Rectal smooth muscle tissue (tissue), 1 donor: ENCODE data around the gene ZNF345.
A peak's percentile ranks its signal among the peaks of the same experiment; 100 is the strongest.

Experiments used
- H3K27ac ChIP-seq: one replicate; pipeline ENCODE4 v1.7.0; 2013; ENCODE audit warnings: low read depth, low read length, inconsistent platforms
- H3K27me3 ChIP-seq: one replicate; pipeline ENCODE4 v1.7.0; 2013; ENCODE audit warnings: low read length; ENCODE audit not compliant: control insufficient read depth, insufficient read depth
- H3K36me3 ChIP-seq: one replicate; pipeline ENCODE4 v1.7.0; 2013; ENCODE audit warnings: low read length; ENCODE audit not compliant: control insufficient read depth, insufficient read depth
- H3K4me1 ChIP-seq: one replicate; pipeline ENCODE4 v1.7.0; 2013; ENCODE audit warnings: low read length; ENCODE audit not compliant: control insufficient read depth, insufficient read depth
- H3K4me3 ChIP-seq: one replicate; pipeline ENCODE4 v1.7.0; 2013; ENCODE audit warnings: low read length
- H3K9ac ChIP-seq: one replicate; pipeline ENCODE4 v1.7.0; 2013; ENCODE audit warnings: low read length

The ZNF345 gene

DNA sequence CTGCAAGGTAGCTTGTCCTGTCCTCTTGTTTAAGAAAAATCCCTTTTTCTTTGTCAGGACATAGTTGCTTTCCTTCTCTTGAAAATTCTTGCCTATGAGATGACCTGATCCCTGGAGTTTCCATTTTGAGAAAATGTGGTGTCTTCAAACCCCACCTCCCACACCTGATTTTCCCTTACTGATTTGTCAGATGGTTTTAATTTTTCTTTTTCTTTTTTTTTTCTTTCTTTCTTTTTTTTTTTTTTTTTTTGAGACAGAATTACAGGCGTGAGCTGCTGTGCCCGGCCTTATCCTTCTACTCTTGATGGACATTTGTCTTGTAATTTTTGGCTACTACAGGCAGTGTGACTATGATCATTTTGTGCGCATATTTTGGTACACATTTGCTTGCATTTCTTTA, 1.2 kb downstream of the ZNF345 start:
- Histone ChIP-seq H3K4me3 (peak overlapping the region; percentile 94), H3K4me1 (peaks cover 2% of the 10 kb centered on the region), H3K36me3 (peaks cover 2% of the 10 kb centered on the region), H3K9ac (no peak overlapping the region), H3K27ac (no peak overlapping the region), H3K27me3 (no peaks in the 10 kb centered on the region)

- no peak overlapping the region for H3K27ac ChIP-seq
- H3K27me3 ChIP-seq = no peaks in the 10 kb centered on the region
- H3K36me3 ChIP-seq = peaks cover 34% of the 10 kb centered on the region
- H3K9ac ChIP-seq = no peak overlapping the region
- H3K4me1 ChIP-seq = no peaks in the 10 kb centered on the region
- H3K4me3 ChIP-seq = peak overlapping the region; percentile 11
These were observed 26.6 kb downstream of the ZNF345 start for GRCh38 chr19:36876993-36877938.

- H3K9ac ChIP-seq = no peak overlapping the region
- H3K27me3 ChIP-seq = no peaks in the 10 kb centered on the region
- H3K4me3 ChIP-seq = no peak overlapping the region
- peaks cover 38% of the 10 kb centered on the region for H3K36me3 ChIP-seq
- no peaks in the 10 kb centered on the region for H3K4me1 ChIP-seq
- no peak overlapping the region for H3K27ac ChIP-seq
These were observed 41.2 kb downstream of the ZNF345 start for GRCh38 chr19:36891768-36892357.

DNA sequence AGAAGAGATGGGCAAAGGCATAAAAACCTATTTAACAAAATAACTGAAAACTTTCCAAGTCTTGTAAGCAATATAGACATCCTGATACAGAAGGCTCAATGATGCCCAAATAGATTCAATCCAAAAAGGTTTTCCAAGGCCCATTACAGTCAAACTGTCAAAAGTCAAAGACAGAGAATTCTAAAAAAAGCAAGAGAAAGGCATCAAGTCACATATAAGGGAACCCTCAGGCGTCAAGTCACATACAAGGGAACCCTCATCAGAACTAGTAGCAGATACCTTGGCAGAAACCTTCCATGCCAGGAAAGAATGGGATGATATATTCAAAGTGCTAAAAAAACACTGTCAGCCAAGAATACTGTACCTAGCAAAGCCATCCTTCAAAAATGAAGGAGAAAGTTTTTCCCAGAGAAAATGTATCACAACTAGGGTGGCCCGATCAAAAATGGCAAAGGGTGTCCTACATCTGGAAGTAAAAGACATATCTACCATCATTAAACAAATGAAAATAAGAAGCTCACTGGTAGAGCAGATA, 44.2 kb downstream of the ZNF345 start:
- H3K27ac ChIP-seq = no peak overlapping the region
- no peak overlapping the region for H3K9ac ChIP-seq
- H3K36me3 ChIP-seq = peaks cover 37% of the 10 kb centered on the region
- no peaks in the 10 kb centered on the region for H3K4me1 ChIP-seq
- peak overlapping the region; percentile 24 for H3K4me3 ChIP-seq
- no peaks in the 10 kb centered on the region for H3K27me3 ChIP-seq

DNA sequence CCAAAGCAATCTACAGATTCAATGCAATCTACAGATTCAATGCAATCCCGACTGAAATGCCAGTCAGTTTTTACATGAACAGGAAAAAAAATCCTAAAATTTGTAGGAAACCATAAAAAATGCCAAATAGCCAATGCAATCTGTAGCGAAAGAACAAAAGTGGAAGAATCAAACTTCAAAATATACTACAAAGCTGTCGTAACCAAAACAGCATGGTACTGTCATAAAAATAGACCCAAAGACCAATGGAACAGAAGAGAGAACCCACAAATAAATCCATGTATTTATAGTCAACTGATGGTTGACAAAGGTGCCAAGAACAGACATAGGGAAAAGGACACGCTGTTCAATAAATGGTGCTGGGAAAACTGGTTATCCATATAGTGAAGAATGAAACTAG, 47.7 kb downstream of the ZNF345 start:
- Histone ChIP-seq H3K9ac (no peak overlapping the region), H3K27ac (no peak overlapping the region), H3K4me1 (no peaks in the 10 kb centered on the region), H3K36me3 (peaks cover 15% of the 10 kb centered on the region), H3K4me3 (no peak overlapping the region), H3K27me3 (no peaks in the 10 kb centered on the region)

DNA sequence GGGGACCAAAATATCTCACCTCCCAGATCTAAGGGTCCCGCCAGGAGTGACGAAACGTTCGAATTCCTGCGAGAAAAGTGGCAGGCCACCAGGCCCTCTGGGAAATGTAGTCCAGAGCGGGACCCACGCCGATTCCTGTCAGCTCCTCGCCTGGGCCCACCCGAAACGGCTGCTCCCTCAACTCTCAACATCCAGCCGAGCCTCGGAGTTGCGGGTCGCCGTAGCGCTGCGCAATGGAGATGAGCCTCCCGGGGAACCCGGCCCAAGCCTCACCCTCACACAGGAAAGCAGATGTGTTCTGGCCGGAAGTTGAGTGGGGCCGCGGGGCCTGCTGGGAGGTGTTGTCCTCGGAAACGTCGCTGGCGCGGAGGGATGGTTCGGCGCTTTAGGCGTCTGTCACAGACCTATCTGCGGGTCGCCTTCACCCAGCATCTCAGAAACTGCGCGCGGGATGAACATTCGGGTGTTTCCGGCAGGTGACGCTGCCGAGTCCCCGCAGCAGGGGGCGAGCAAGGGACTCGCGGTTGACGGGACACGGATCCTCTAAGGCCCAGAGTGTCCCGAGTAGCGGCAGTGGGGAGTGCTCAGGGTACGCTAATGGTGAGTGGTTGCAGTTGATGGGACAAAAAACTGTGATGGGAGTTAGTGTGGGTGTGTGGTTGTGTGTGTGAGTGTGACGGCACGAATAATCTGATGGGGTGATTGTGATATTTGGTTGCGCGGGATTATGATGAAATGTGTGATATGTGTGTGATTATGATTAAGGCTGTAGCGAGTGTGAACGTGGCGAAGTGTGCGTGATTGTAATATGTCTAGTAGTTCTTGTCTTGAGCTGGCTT, 65.5 kb downstream of the ZNF345 start, which contains the start of the genes ZNF568 and ZNF829:
TSS of gene ZNF568 (plus strand) at position 341 of the 839 bp plus-strand sequence. CDS start 6,439 bp downstream, outside the sequence.
TSS of gene ZNF829 (minus strand) at position 300 of the 839 bp plus-strand sequence. CDS start 1,124 bp downstream, outside the sequence.
- Histone ChIP-seq H3K27me3 (no peaks in the 10 kb centered on the region), H3K9ac (peak within 1 kb of the TSS; percentile 67), H3K4me1 (peaks cover 3% of the 10 kb centered on the region), H3K4me3 (peak within 1 kb of the TSS; percentile 87), H3K27ac (peak within 1 kb of the TSS; percentile 96), H3K36me3 (peaks cover 6% of the 10 kb centered on the region)

DNA sequence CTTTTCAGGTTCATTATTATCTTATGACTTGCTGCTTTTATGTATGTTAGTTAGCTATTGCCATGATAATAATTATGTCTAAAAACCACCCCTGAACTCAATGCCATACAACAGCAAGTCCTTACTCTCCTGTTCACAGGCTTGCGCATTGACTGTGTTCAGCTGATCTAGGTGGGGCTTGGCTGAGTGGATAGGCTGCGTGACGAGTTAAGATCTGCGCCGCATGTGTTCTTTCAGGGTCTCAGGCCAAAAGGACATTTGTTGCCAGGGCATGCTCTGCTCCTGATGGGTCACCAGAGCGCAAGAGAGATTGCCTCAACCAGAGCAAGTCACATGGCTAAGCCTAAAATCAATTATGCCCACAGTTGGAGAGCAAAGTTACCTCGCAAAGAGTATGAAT, 66.3 kb downstream of the ZNF345 start:
- Histone ChIP-seq H3K9ac (no peak overlapping the region), H3K27me3 (no peaks in the 10 kb centered on the region), H3K36me3 (peaks cover 6% of the 10 kb centered on the region), H3K4me3 (peak overlapping the region; percentile 87), H3K4me1 (peaks cover 3% of the 10 kb centered on the region), H3K27ac (peak overlapping the region; percentile 96)

DNA sequence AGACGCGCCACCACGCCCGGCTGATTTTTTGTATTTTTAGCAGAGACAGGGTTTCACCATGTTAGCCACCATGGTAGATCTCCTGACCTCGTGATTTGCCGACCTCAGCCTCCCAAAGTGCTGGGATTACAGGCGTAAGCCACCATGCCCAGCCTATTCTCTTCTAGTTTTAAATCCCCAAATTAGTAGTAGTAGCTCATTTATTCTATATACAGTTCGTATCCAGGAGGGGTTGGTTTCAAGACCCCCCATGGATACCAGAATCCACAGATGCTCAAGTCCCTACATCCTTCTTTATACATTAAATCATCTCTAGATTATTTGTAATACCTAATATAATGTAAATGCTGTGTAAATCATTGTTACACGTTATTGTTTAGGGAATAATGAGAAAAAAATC, 67.4 kb downstream of the ZNF345 start:
- Histone ChIP-seq H3K9ac (no peak overlapping the region), H3K4me3 (no peak overlapping the region), H3K27ac (no peak overlapping the region), H3K36me3 (peaks cover 9% of the 10 kb centered on the region), H3K4me1 (peaks cover 3% of the 10 kb centered on the region), H3K27me3 (no peaks in the 10 kb centered on the region)
